NCI-H1417 (cell line): Measurements from ENCODE around the gene DYNC1H1.
"Not testable (repeated sequence)": the region's sequence is repeated elsewhere in the genome, so short reads cannot be mapped to it uniquely, and the experiment has no call there.

Experiments used
- DNase-seq, 3 experiments: peaks; one replicate each; lab custom pipeline; 2025; lab: John Stamatoyannopoulos, UW

Gene DYNC1H1

GRCh38 chr14:102063808-102064429, 99.5 kb downstream of the DYNC1H1 start:
- no peak for DNase-seq

GRCh38 chr14:102064590-102064989, 100.2 kb downstream of the DYNC1H1 start:
- DNase-seq, result not testable (repeated sequence)

GRCh38 chr14:102066041-102066451, 101.7 kb downstream of the DYNC1H1 start:
- no peak for DNase-seq

- no peak for DNase-seq
Observed at GRCh38 chr14:102071283-102071998, 107.1 kb downstream of the DYNC1H1 start.

- no peak for DNase-seq
Observed at GRCh38 chr14:102074415-102074964, 110.1 kb downstream of the DYNC1H1 start.

GRCh38 chr14:102075155-102075554, 110.8 kb downstream of the DYNC1H1 start:
- no peak for DNase-seq

- no peak for DNase-seq
Observed at GRCh38 chr14:102077382-102077709, 113.0 kb downstream of the DYNC1H1 start.

GRCh38 chr14:102078361-102078791, 114.0 kb downstream of the DYNC1H1 start:
- DNase-seq, result not testable (repeated sequence)

GRCh38 chr14:102078831-102079699, 114.7 kb downstream of the DYNC1H1 start:
- no peak for DNase-seq

GRCh38 chr14:102079700-102079979, 115.3 kb downstream of the DYNC1H1 start:
- DNase-seq, result no peak

- no peak for DNase-seq
Observed at GRCh38 chr14:102080183-102081080, 116.1 kb downstream of the DYNC1H1 start.

- peak in 1 of 3 experiments; percentile 60 for DNase-seq
Observed at GRCh38 chr14:102081231-102082080, 117.1 kb downstream of the DYNC1H1 start.

- DNase-seq, result peak in 1 of 3 experiments; percentile 54
Observed at GRCh38 chr14:102084522-102084921, 120.1 kb downstream of the DYNC1H1 start.

- no peak for DNase-seq
Observed at GRCh38 chr14:102084931-102085330, 120.6 kb downstream of the DYNC1H1 start.

GRCh38 chr14:102085488-102085887, 121.1 kb downstream of the DYNC1H1 start:
- DNase-seq, result peak in 2 of 3 experiments; percentile 23 to 67

GRCh38 chr14:102085948-102086708, 121.8 kb downstream of the DYNC1H1 start:
- peak; percentile 61 to 81 (median 80) for DNase-seq

- DNase-seq, result no peak
Observed at GRCh38 chr14:102086709-102086971, 122.3 kb downstream of the DYNC1H1 start.

- DNase-seq, result peak; percentile 98 to 99 (median 99)
Observed at GRCh38 chr14:102086972-102087761, 122.8 kb downstream of the DYNC1H1 start, which contains the start of gene HSP90AA1. Gene HSP90AA1, minus strand, starts transcription at chr14:102087044. Its CDS starts 666 bp downstream, at chr14:102086378.

- no peak for DNase-seq
Observed at GRCh38 chr14:102087762-102088011, 123.3 kb downstream of the DYNC1H1 start.
